HG03457 (cell line): Measurements from ENCODE around the gene KRTAP4-11.
"Not testable (repeated sequence)": the region's sequence is repeated elsewhere in the genome, so short reads cannot be mapped to it uniquely, and the experiment has no call there.

Experiments
- ATAC-seq: cut with Tn5 transposase; IDR thresholded peaks from one replicate; pipeline ENCODE4 v1.9.1; 2021; ENCODE audit warnings: moderate number of reproducible peaks; ENCODE audit not compliant: unreplicated experiment

KRTAP4-11 gene

DNA sequence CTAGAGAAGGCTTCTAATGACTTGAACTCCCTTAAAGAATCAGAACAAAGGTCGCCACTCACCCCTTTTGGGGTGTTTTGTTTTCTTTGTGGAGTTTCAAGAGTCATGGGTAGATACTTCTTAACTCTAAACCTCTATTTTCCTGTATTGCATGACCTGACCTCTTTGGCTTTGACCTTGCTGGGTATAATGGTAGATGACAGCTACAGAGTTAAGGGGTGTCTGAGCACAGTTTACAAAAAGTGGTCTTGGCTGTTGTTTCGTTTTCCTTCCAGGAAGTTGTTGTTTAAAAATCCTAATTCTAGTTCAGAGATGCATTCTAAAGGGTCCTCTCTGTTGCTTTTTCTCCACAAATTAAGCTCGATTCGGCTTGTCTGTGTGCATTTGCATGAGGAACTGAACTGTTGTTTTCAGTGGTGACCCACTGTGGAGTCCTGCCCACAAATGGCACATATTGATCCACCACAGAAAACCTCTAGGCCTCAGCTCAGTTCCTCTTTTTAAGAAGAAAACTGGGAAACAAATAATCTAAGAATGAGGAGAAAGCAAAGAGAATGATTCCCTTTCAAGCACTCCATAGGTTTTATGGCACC is 29.3 kb downstream of the KRTAP4-11 start:
- not testable (repeated sequence) for ATAC-seq

- not testable (repeated sequence) for ATAC-seq
These were observed 33.9 kb downstream of the KRTAP4-11 start, which contains the start of gene KRTAP4-7 for GRCh38 chr17:41084100-41084856. Gene KRTAP4-7, plus strand, starts transcription at chr17:41084150. Its CDS starts 57 bp downstream, at chr17:41084207.

GRCh38 chr17:41083427-41083826 is 34.7 kb downstream of the KRTAP4-11 start:
- not testable (repeated sequence) for ATAC-seq

DNA sequence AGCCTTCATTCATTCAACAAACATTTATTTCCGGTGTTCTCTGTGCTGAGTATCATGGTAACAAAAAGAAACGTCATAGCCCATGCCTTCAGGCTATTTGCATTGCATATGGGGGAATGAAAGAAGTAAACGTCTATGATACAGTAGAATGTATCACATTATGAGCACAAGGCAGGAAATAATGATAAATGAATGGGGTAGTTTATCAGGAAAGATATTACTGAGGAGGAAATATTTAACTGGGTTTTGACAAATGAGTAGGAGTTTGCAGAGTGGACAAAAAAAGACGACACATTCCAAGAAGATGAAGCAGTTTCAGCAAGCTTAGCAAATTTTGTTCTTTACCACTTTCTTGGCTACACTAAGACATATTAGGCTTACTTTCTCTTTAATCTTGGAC is 35.5 kb downstream of the KRTAP4-11 start:
- no peak for ATAC-seq

GRCh38 chr17:41076788-41077187 is 41.4 kb downstream of the KRTAP4-11 start:
- ATAC-seq: no peak

DNA sequence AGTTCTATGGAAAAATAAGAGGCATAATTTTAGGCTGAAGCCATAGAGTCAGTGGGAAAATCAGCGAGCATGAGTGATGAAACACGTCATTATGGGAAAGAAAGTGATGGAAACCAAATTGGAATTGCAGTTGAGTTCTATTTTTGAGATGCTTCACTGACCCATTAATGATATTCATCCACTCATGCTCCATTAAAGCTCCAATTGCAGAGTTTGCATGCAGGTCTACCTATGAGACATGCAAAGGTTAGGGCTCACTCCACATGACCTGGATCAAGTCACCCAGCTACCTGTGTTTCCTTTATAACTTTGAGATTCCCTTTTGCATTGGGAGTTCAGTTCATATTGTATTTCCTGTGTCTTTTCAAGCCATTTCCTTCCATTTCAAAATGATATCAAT is 44.5 kb downstream of the KRTAP4-11 start:
- ATAC-seq: no peak

DNA sequence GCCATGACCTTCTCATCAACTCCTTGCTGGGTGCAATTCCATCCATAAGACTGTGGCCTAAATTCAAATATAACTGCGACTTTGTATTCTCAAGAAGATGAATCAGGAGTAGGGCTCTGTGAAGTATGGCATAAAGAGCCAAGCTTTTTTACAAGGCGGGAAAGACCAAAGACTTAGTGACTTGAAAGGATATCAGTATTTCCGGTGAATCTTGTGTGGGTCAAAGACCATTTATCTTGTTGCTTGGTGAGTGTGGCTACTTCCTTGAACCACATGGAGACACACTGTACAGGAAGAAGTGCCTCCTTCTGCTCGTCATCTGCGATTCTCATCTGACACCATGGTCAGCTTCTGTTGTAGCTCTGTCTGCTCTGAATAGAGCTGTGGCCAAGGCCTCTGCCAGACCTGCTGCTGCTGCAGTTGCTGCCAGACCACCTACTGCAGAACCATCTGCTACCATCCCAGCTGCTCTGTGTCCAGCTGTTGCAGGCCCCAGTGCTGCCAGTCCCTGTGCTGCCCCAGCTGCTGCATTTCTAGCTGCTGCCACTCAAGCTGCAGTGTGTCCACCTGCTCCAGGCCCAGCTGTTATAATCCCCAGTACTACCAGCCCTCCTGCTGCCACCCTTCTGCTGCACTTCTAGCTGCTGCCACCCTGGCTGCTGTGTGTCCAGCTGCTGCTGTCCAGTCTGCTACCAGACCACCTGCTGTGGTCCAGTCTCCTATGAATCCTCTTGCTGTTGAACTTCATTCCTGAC is 46.4 kb downstream of the KRTAP4-11 start:
- no peak for ATAC-seq

- ATAC-seq: no peak
These were observed 49.1 kb downstream of the KRTAP4-11 start for GRCh38 chr17:41069031-41069430.

DNA sequence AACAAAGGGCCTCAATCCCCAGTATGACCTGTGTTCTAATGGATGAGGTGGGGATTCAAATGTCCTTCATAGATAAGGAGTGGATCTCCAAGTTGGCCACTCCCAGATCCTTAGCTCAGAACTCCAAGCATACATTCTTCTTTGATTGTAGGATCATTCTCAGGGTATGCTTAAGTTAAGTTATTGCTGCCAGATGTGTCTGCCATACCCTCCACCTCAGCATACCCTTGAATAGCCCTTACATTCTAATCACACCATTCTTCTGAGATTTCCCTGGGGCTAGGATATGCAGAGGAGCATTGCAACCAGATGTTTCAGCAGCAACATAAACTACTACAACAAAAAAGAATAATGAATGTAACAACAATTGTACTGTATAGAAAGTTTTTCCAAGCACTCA is 50.9 kb downstream of the KRTAP4-11 start:
- no peak for ATAC-seq
